ENCODE data around the gene IRF2BPL. TPM values are rescaled to one million over a fixed set of nuclear protein-coding genes. Genes with fewer than 3 reads are reported as not detected.

Gene IRF2BPL
- total RNA-seq, 1 donor from 2014 or later, result 14.5 TPM

GRCh38 chr14:77071938-77072388 lies 43.5 kb upstream of the IRF2BPL start:
- no peak overlapping the region for H3K27ac Mint-ChIP-seq

GRCh38 chr14:77069551-77069950 lies 41.0 kb upstream of the IRF2BPL start:
- no peaks in the 10 kb centered on the region for H3K9me3 Mint-ChIP-seq
- ATAC-seq (ENCODE audit: low read depth), result no peak
- no peak overlapping the region for H3K27ac Mint-ChIP-seq
- no peak overlapping the region for H3K4me3 Mint-ChIP-seq
- no peaks in the 10 kb centered on the region for H3K36me3 Mint-ChIP-seq (ENCODE audit: low read depth)
- intact Hi-C loops (cut with micrococcal nuclease), result no loop called here
- no peak for TF ChIP-seq CTCF (IDR thresholded peaks at IDR 0.05)
- H3K27me3 Mint-ChIP-seq, result peaks cover 3% of the 10 kb centered on the region
- DNase-seq, result no peak
- ChIA-PET POLR2A (interaction anchor here (1.2 to 1.7 kb wide), 3 partner anchors 27 to 166 kb away, joined by 3 to 12 read pairs (median 4); no protein-coding TSS in a partner anchor), CTCF (interaction anchor here (0.9 to 9.7 kb wide), 20 partner anchors 15 to 359 kb away, joined by 3 to 233 read pairs (median 7); partner anchors contain the start of gene CIPC)
- peaks cover 24% of the 10 kb centered on the region for H3K4me1 Mint-ChIP-seq

More at GRCh38 chr14:77071938-77072388, 43.5 kb upstream of the IRF2BPL start:
- H3K4me3 Mint-ChIP-seq, result no peak overlapping the region
- H3K9me3 Mint-ChIP-seq, result no peaks in the 10 kb centered on the region
- no peak for TF ChIP-seq CTCF (IDR thresholded peaks at IDR 0.05)
- ATAC-seq (ENCODE audit: low read depth) (no peak), DNase-seq (no peak)
- POLR2A ChIA-PET, result no interaction called here
- no peaks in the 10 kb centered on the region for H3K36me3 Mint-ChIP-seq (ENCODE audit: low read depth)
- peaks cover 3% of the 10 kb centered on the region for H3K4me1 Mint-ChIP-seq
- CTCF ChIA-PET, result interaction anchor here (1.2 to 6.2 kb wide), 7 partner anchors 8 to 200 kb away, joined by 4 to 233 read pairs (median 13); no protein-coding TSS in a partner anchor
- peaks cover 3% of the 10 kb centered on the region for H3K27me3 Mint-ChIP-seq
- intact Hi-C loops (cut with micrococcal nuclease), result no loop called here

- POLR2A ChIA-PET, result interaction anchor here (1.4 to 1.7 kb wide), 2 partner anchors 28 to 55 kb away, joined by 4 to 12 read pairs; no protein-coding TSS in a partner anchor
- CTCF ChIA-PET, result interaction anchor here (0.7 to 9.7 kb wide), 14 partner anchors 14 to 358 kb away, joined by 3 to 233 read pairs (median 8); no protein-coding TSS in a partner anchor
Observed at GRCh38 chr14:77068517-77069200, 40.2 kb upstream of the IRF2BPL start.

GRCh38 chr14:77067632-77068516 lies 39.4 kb upstream of the IRF2BPL start:
- intact Hi-C loops (cut with micrococcal nuclease), result loop anchor here (1.0 kb wide), 4 partner anchors 15 to 192 kb away; no protein-coding TSS in a partner anchor
- ChIA-PET POLR2A (interaction anchor here (0.7 to 1.7 kb wide), 3 partner anchors 28 to 420 kb away, joined by 4 to 12 read pairs (median 4); no protein-coding TSS in a partner anchor), CTCF (interaction anchor here (0.7 to 9.7 kb wide), 15 partner anchors 9 to 357 kb away, joined by 3 to 233 read pairs (median 5); no protein-coding TSS in a partner anchor)
- peak; percentile 48 for DNase-seq
- Mint-ChIP-seq H3K36me3 (ENCODE audit: low read depth) (no peaks in the 10 kb centered on the region), H3K27me3 (peaks cover 3% of the 10 kb centered on the region), H3K4me3 (no peak overlapping the region), H3K4me1 (peaks cover 28% of the 10 kb centered on the region), H3K27ac (no peak overlapping the region), H3K9me3 (no peaks in the 10 kb centered on the region)
- TF ChIP-seq CTCF (IDR thresholded peaks at IDR 0.05), result no peak
- peak; percentile 66 for ATAC-seq (ENCODE audit: low read depth)

More at GRCh38 chr14:77068517-77069200, 40.2 kb upstream of the IRF2BPL start:
- DNase-seq (no peak), ATAC-seq (ENCODE audit: low read depth) (no peak)
- no peak for TF ChIP-seq CTCF (IDR thresholded peaks at IDR 0.05)
- H3K27me3 Mint-ChIP-seq, result peaks cover 3% of the 10 kb centered on the region
- intact Hi-C loops (cut with micrococcal nuclease), result loop anchor here (1.0 kb wide), 4 partner anchors 15 to 192 kb away; no protein-coding TSS in a partner anchor
- H3K9me3 Mint-ChIP-seq, result no peaks in the 10 kb centered on the region
- H3K27ac Mint-ChIP-seq, result no peak overlapping the region
- H3K36me3 Mint-ChIP-seq (ENCODE audit: low read depth), result no peaks in the 10 kb centered on the region
- H3K4me3 Mint-ChIP-seq, result no peak overlapping the region
- H3K4me1 Mint-ChIP-seq, result peaks cover 26% of the 10 kb centered on the region

Measured in activated B cell treated with CpG ODN at 0.5 μM for 24 hours (primary cell).